ENCODE measurements around the gene NMT2.
"Not testable (repeated sequence)": the region's sequence is repeated elsewhere in the genome, so short reads cannot be mapped to it uniquely, and the experiment has no call there.

- TF ChIP-seq CTCF (conservative IDR thresholded peaks at IDR 0.05; ENCODE audit: low read depth, low read length); EZH2 (IDR thresholded peaks at IDR 0.05; ENCODE audit: borderline replicate concordance, low read depth, low read length, poor library complexity, severe bottlenecking): not testable (repeated sequence)
Observed at GRCh38 chr10:15207410-15207809, 38.9 kb upstream of the NMT2 start.
